CD8-positive, alpha-beta memory T cell (primary cell): ENCODE results near the gene DLG4. TPM values are rescaled to one million over a fixed set of nuclear protein-coding genes. Genes with fewer than 3 reads are reported as not detected.

Experiments used
- CTCF ChIA-PET: fragments of 350-600 bp; sonication (Branson Sonifier 250); formaldehyde crosslinking; loops from one replicate; lab custom pipeline; 2021; ENCODE audit warnings: antibody characterized with exemption; lab: Charles Lee
- POLR2A ChIA-PET: fragments of 350-600 bp; sonication (Branson Sonifier 250); formaldehyde crosslinking; loops from one replicate; lab custom pipeline; 2021; ENCODE audit warnings: antibody characterized with exemption; lab: Charles Lee
- DNase-seq, 5 donors: peaks; one replicate each; pipeline versions ENCODE4 v3.0.0 to v3.0.0-alpha.2; 2020 to 2022; ENCODE audit warnings: mixed read lengths in 1 of 5
- H3K27ac ChIP-seq: one replicate; pipeline ENCODE4 v1.7.0; 2013; ENCODE audit warnings: low read depth, mild to moderate bottlenecking, low read length, moderate library complexity
- H3K27me3 ChIP-seq: 2 replicates; pipeline ENCODE4 v1.7.0; 2013; ENCODE audit warnings: low read length, mild to moderate bottlenecking; ENCODE audit not compliant: insufficient read depth, poor library complexity, severe bottlenecking
- H3K36me3 ChIP-seq: 2 replicates; pipeline ENCODE4 v1.7.0; 2013; ENCODE audit warnings: mild to moderate bottlenecking, low read length, moderate library complexity; ENCODE audit not compliant: insufficient read depth
- H3K4me1 ChIP-seq: 2 replicates; pipeline ENCODE4 v1.7.0; 2013; ENCODE audit warnings: mild to moderate bottlenecking, low read length, moderate library complexity; ENCODE audit not compliant: insufficient read depth
- H3K4me3 ChIP-seq: 2 replicates; pipeline ENCODE4 v1.7.0; 2013; ENCODE audit warnings: mild to moderate bottlenecking, low read length
- H3K9me3 ChIP-seq: 2 replicates; pipeline ENCODE4 v1.7.0; 2013; ENCODE audit warnings: mild to moderate bottlenecking, low read length
- H3K27ac Mint-ChIP-seq, 8 donors: one replicate each; pipeline ENCODE4 v1.8.0; 2020 to 2021; ENCODE audit warnings: mixed read lengths in 8 of 8, mild to moderate bottlenecking in 6 of 8, inconsistent platforms in 3 of 8, moderate library complexity in 3 of 8
- H3K27me3 Mint-ChIP-seq, 2 donors: one replicate each; pipeline ENCODE4 v1.8.0; 2020 to 2021; ENCODE audit warnings: mixed read lengths in 2 of 2, mild to moderate bottlenecking in 1 of 2, moderate library complexity in 1 of 2
- H3K36me3 Mint-ChIP-seq, 3 donors: one replicate each; pipeline ENCODE4 v1.8.0; 2020 to 2021; ENCODE audit warnings: mixed read lengths in 3 of 3, inconsistent platforms in 1 of 3, mild to moderate bottlenecking in 1 of 3
- H3K4me1 Mint-ChIP-seq, 3 donors: one replicate each; pipeline ENCODE4 v1.8.0; 2020 to 2021; ENCODE audit warnings: mixed read lengths in 3 of 3, inconsistent platforms in 1 of 3, mild to moderate bottlenecking in 1 of 3
- H3K4me3 Mint-ChIP-seq, 7 donors: one replicate each; pipeline ENCODE4 v1.8.0; 2020 to 2021; ENCODE audit warnings: mixed read lengths in 7 of 7, mild to moderate bottlenecking in 6 of 7, moderate library complexity in 4 of 7, inconsistent platforms in 2 of 7
- H3K9me3 Mint-ChIP-seq, 5 donors: one replicate each; pipeline ENCODE4 v1.8.0; 2020 to 2022; ENCODE audit warnings: mixed read lengths in 5 of 5, mild to moderate bottlenecking in 3 of 5, moderate library complexity in 2 of 5, inconsistent platforms in 1 of 5
- polyA plus RNA-seq: library from polyadenylated mRNA; unstranded; fragments of 300-500 nt; fragmentation: Illumina TruSeq; gene quantifications from one replicate; pipeline ENCODE4 v1.2.3, GENCODE V29; 2021
- total RNA-seq, 2 experiments: library from RNA; stranded (reverse); gene quantifications; one replicate each; pipeline ENCODE4 v1.2.3, GENCODE V29; 2021

Gene DLG4
- total and polyA plus RNA-seq, 3 experiments from 2014 or later: 0.45 to 4.4 (median 3.5) TPM

DNA sequence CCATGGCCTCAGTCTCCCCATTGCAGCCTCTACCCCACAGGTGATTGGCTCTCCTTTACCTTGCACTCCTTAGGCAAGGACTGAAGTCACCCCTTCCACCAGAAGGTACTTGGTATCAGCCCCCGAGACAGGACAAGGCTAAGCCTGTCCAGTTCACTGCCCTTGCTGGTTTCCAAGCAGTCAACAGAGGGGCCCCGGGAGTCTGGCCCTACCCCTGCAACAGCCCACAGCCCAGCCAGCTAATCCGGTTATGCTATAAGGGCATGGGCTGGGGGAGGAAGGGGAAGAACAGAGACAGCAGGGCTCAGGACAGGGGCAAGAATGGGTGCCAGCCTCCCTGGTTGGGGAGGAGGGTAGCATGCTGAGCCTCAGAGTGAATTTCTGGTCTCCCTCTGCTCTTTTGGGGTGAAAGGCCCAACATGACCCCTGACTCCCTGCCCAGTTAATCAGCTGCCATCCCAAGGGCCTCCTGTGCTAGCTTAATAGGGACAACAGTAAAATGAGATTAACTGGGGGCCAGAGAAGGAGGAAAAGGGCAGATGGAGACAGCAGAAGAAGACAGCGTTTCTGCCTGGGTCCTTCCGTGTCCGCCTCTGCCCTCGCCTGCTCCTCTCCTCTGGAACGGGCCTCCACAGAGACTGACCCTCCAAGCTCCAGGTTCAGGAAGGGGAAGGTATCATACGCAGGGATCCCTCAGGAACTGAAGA is 10.7 kb downstream of the DLG4 start:
- no peak for DNase-seq
- Mint-ChIP-seq H3K27me3 (peaks cover 8 to 13% of the 10 kb centered on the region in 2 donors), H3K36me3 (no peaks in the 10 kb centered on the region), H3K4me3 (no peak overlapping the region), H3K9me3 (peaks cover 0 to under 1% (median 0%) of the 10 kb centered on the region in 5 donors), H3K27ac (peak overlapping the region in 4 of 8 donors; percentile 55 to 88 (median 74)), H3K4me1 (peaks cover 33 to 36% (median 35%) of the 10 kb centered on the region in 3 donors)
- ChIA-PET POLR2A (no interaction called here), CTCF (no interaction called here)
- Histone ChIP-seq H3K27ac (no peak overlapping the region), H3K27me3 (no peaks in the 10 kb centered on the region), H3K36me3 (no peaks in the 10 kb centered on the region), H3K9me3 (no peaks in the 10 kb centered on the region), H3K4me3 (no peak overlapping the region), H3K4me1 (peaks cover 24% of the 10 kb centered on the region)

DNA sequence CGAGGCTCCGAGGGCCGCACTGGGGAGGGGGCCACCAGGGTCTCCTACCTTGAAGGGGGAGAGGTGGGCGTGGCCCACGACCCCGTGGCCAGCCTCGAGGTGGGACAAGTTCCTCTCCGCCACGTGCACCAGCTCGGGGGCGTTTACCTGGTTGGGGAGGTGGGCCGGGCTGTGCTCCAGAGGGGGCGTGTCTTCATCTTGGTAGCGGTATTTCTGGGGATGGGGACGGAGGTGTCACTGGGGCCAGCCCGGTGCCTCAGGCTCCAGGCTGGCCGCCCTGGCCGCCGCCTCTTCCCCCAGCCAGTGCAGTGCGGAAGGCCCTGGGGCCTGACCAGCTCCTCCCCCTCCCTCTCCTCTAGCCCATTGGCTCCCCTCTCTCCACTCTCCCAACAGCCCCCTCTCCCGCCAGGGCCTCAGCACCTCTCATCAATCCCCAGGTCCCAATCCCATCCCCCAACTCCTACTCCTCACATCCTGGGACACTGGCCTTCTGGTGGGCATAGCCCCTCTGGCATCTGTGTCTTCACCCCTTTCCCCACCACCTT is 11.5 kb downstream of the DLG4 start:
- H3K9me3 ChIP-seq: no peaks in the 10 kb centered on the region
- H3K9me3 Mint-ChIP-seq: no peaks in the 10 kb centered on the region
- ChIA-PET POLR2A (no interaction called here), CTCF (no interaction called here)
- DNase-seq: no peak
- peaks cover 20% of the 10 kb centered on the region for H3K4me1 ChIP-seq
- H3K4me1 Mint-ChIP-seq: peaks cover 30 to 33% (median 31%) of the 10 kb centered on the region in 3 donors
- no peaks in the 10 kb centered on the region for H3K36me3 ChIP-seq
- H3K27me3 Mint-ChIP-seq: peaks cover 8 to 13% of the 10 kb centered on the region in 2 donors
- H3K27ac Mint-ChIP-seq: peak overlapping the region in 5 of 8 donors; percentile 21 to 88 (median 55)
- peak overlapping the region in 1 of 7 donors; percentile 52 for H3K4me3 Mint-ChIP-seq
- H3K4me3 ChIP-seq: no peak overlapping the region
- no peaks in the 10 kb centered on the region for H3K36me3 Mint-ChIP-seq
- H3K27me3 ChIP-seq: no peaks in the 10 kb centered on the region
- no peak overlapping the region for H3K27ac ChIP-seq

DNA sequence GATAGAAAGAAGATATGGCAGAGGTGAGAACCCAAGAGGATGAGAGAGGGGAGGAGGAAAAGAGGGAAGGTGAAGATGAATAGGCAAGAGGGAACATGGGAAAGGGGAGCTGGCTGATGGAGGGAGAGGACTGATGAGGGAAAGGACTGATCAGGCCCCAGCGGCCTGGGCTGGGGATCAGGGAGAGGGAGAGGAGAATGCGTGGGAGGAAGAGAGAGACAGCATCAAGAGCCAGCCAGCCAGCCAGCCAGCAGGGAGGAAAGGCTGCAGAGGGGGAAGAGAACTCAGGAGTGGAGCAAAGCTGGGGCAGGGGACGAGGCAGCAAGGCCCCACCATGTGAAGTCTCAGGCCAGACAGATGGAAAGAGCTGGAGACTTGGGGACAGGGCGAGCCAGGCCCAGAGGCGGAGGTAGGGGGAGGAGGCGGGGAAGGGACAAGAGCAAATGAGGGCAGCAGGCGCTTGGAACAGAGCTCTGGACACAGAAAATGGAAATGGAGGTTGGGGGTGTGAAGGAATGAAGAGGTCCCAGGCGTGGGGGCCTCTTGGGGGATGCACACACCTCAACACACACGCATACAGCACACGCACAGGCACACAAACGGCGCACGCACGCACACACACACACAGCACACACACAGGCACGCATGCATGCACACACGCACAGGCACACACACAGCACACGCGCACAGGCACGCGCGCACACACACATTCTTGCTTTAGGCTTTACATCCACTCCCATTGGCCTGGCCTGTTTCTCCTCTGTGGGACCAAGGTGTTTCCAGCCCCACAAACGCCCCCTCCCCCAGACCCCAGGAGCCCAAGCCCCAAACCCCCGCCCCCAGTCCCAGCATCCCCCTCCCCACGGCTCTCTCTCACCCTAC is 12.3 kb downstream of the DLG4 start:
- Mint-ChIP-seq H3K36me3 (no peaks in the 10 kb centered on the region), H3K9me3 (no peaks in the 10 kb centered on the region), H3K4me3 (peak overlapping the region in 1 of 7 donors; percentile 41), H3K4me1 (peaks cover 30 to 32% (median 31%) of the 10 kb centered on the region in 3 donors), H3K27me3 (peaks cover 8 to 13% of the 10 kb centered on the region in 2 donors), H3K27ac (peak overlapping the region; percentile 23 to 99 (median 90))
- no peak for DNase-seq
- CTCF ChIA-PET: no interaction called here
- no peaks in the 10 kb centered on the region for H3K27me3 ChIP-seq
- POLR2A ChIA-PET: no interaction called here
- H3K9me3 ChIP-seq: no peaks in the 10 kb centered on the region
- no peaks in the 10 kb centered on the region for H3K36me3 ChIP-seq
- H3K4me1 ChIP-seq: peaks cover 20% of the 10 kb centered on the region
- H3K4me3 ChIP-seq: no peak overlapping the region
- H3K27ac ChIP-seq: no peak overlapping the region

DNA sequence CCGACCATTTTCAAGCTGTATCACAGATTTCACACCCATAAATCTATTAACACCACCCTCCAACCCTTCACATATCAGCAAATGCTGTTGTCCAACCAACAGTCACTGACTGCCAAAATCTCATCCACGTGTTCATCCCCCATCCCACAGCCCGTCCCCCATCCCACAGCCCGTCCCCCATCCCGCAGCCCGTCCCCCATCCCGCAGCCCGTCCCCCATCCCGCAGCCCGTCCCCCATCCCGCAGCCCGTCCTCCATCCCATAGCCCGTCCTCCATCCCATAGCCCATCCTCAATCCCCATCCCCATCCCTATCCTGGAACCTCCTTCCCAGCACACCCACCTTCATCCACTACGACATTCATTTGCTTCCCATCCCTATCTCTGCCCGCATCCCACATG is 14.1 kb downstream of the DLG4 start:
- POLR2A ChIA-PET: no interaction called here
- H3K4me3 ChIP-seq: peak overlapping the region; percentile 62
- CTCF ChIA-PET: no interaction called here

DNA sequence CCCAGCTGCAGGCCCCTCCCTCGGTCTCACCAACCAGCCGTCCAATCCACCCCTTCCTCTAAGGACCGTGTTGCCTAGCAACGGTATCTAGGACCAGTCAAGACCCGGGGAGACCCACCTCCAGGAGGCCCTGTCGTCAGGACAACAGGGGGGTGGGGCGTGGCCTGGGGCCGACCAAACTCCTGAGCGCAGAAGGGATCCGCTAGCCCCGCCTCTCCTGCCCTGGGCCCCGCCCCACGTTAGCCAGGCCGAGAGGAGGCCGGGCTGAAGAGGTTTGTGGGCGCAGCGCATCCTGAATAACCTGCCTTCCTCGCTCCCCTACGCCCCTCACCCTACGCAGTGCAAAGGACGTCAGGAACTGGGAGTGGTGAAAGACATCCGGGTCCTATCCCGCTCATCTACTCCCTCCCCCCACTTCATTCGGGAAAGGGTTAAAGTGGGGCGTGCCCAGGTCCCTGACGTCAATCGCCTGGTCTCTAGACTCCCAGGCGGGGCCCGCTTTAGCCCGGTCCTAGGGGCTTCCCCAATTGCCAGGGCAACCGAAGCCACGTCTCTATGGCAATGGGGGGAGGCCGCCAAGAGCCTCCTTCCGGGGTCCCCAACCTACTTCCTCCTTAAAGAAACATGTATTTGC is 14.7 kb downstream of the DLG4 start:
- ChIA-PET POLR2A (interaction anchor here (0.8 to 1.5 kb wide), 2 partner anchors 15 to 16 kb away, joined by 3 to 8 read pairs; partner anchors contain the start of genes ACADVL and DLG4), CTCF (interaction anchor here (1.0 kb wide), 1 partner anchor 27 kb away, joined by 3 read pairs; no protein-coding TSS in a partner anchor)
- H3K4me1 Mint-ChIP-seq: peaks cover 27 to 31% (median 28%) of the 10 kb centered on the region in 3 donors
- H3K9me3 ChIP-seq: no peaks in the 10 kb centered on the region
- H3K4me3 ChIP-seq: peak overlapping the region; percentile 62
- peak overlapping the region; percentile 82 for H3K27ac ChIP-seq
- peak; percentile 95 to 99 (median 97) for DNase-seq
- H3K9me3 Mint-ChIP-seq: no peaks in the 10 kb centered on the region
- no peaks in the 10 kb centered on the region for H3K27me3 ChIP-seq
- peaks cover 20% of the 10 kb centered on the region for H3K4me1 ChIP-seq
- H3K27me3 Mint-ChIP-seq: peaks cover under 1 to 5% of the 10 kb centered on the region in 2 donors
- H3K27ac Mint-ChIP-seq: peak overlapping the region; percentile 94 to 100 (median 99)
- no peaks in the 10 kb centered on the region for H3K36me3 Mint-ChIP-seq
- H3K36me3 ChIP-seq: no peaks in the 10 kb centered on the region
- peak overlapping the region; percentile 67 to 95 (median 86) for H3K4me3 Mint-ChIP-seq

More for the DNA sequence above, 14.1 kb downstream of the DLG4 start:
- H3K27me3 ChIP-seq: no peaks in the 10 kb centered on the region
- peak overlapping the region; percentile 82 for H3K27ac ChIP-seq
- Mint-ChIP-seq H3K36me3 (no peaks in the 10 kb centered on the region), H3K27ac (peak overlapping the region; percentile 94 to 100 (median 99)), H3K9me3 (no peaks in the 10 kb centered on the region), H3K4me3 (peak overlapping the region; percentile 67 to 95 (median 86)), H3K27me3 (peaks cover 7 to 8% of the 10 kb centered on the region in 2 donors), H3K4me1 (peaks cover 28 to 31% (median 30%) of the 10 kb centered on the region in 3 donors)
- H3K36me3 ChIP-seq: no peaks in the 10 kb centered on the region
- no peaks in the 10 kb centered on the region for H3K9me3 ChIP-seq
- peaks cover 20% of the 10 kb centered on the region for H3K4me1 ChIP-seq
- DNase-seq: no peak

DNA sequence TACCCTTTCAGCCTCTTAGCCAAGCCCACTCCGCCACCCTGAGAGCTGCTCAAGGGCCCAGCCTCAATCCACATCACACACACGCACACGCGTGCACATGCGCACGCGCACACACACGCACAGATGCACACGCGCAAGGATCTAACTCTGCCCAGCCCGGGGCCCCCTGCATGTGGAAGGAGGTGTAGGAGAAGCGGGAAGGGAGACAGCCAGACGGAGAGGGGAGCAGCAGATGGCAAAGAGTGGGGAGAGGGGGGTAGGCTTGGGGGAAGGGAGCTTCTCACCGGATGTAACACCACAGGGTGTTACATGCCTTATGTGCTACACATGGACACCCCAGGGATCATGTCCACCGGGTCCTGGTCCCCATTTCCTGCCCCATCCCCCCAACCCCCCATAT is 15.3 kb downstream of the DLG4 start:
- ChIA-PET CTCF (interaction anchor here (1.0 to 1.6 kb wide), 2 partner anchors 10 to 27 kb away, joined by 3 to 4 read pairs; no protein-coding TSS in a partner anchor), POLR2A (interaction anchor here (0.8 to 1.5 kb wide), 2 partner anchors 15 to 16 kb away, joined by 3 to 8 read pairs; partner anchors contain the start of genes ACADVL and DLG4)
- Mint-ChIP-seq H3K4me1 (peaks cover 27 to 31% (median 28%) of the 10 kb centered on the region in 3 donors), H3K36me3 (no peaks in the 10 kb centered on the region), H3K9me3 (no peaks in the 10 kb centered on the region), H3K4me3 (peak overlapping the region; percentile 67 to 95 (median 86)), H3K27me3 (peaks cover 0 to 4% of the 10 kb centered on the region in 2 donors), H3K27ac (peak overlapping the region; percentile 94 to 100 (median 99))
- peak overlapping the region; percentile 82 for H3K27ac ChIP-seq
- peak overlapping the region; percentile 62 for H3K4me3 ChIP-seq
- H3K27me3 ChIP-seq: no peaks in the 10 kb centered on the region
- H3K9me3 ChIP-seq: no peaks in the 10 kb centered on the region
- peaks cover 20% of the 10 kb centered on the region for H3K4me1 ChIP-seq
- no peaks in the 10 kb centered on the region for H3K36me3 ChIP-seq
- DNase-seq: no peak

DNA sequence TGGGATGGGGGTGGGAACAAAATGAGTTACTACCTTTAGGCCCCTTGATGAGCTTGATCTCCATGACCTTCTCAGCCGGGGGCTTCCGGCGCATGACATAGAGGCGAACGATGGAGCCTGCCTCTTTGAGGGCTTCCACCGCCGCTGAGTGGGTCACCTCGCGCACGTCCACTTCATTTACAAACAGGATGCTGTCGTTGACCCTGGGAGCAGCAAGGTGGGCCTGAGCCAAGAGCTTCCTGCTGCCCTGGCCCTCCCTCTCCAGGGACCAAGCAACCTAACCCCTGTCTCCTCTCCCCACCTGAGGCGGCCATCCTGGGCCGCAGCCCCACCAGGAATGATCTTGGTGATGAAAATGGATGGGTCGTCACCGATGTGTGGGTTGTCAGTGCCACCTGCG is 16.2 kb downstream of the DLG4 start:
- Histone ChIP-seq H3K4me3 (no peak overlapping the region), H3K36me3 (no peaks in the 10 kb centered on the region), H3K27ac (no peak overlapping the region), H3K4me1 (peaks cover 20% of the 10 kb centered on the region), H3K9me3 (no peaks in the 10 kb centered on the region), H3K27me3 (no peaks in the 10 kb centered on the region)
- ChIA-PET POLR2A (interaction anchor here (0.6 kb wide), 1 partner anchor 197 kb away, joined by 3 read pairs; no protein-coding TSS in a partner anchor), CTCF (interaction anchor here (1.0 to 1.6 kb wide), 2 partner anchors 11 to 26 kb away, joined by 4 read pairs; no protein-coding TSS in a partner anchor)
- H3K27me3 Mint-ChIP-seq: peaks cover 0 to 4% of the 10 kb centered on the region in 2 donors
- no peaks in the 10 kb centered on the region for H3K9me3 Mint-ChIP-seq
- peaks cover 27 to 31% (median 28%) of the 10 kb centered on the region in 3 donors for H3K4me1 Mint-ChIP-seq
- peak overlapping the region; percentile 73 to 100 (median 99) for H3K27ac Mint-ChIP-seq
- H3K36me3 Mint-ChIP-seq: no peaks in the 10 kb centered on the region
- no peak for DNase-seq
- peak overlapping the region in 6 of 7 donors; percentile 19 to 84 (median 28) for H3K4me3 Mint-ChIP-seq
